SK-MEL-5 (cell line): ENCODE measurements around the gene MYOD1. TPM values are rescaled to one million over a fixed set of nuclear protein-coding genes. Genes with fewer than 3 reads are reported as not detected.

Experiments
- DNase-seq: peaks from one replicate; pipeline ENCODE4 v3.0.0-alpha.2; 2016; ENCODE audit warnings: low read depth, low spot score
- in situ Hi-C: cut with HindIII; loops from 2 replicates; pipeline ENCODE4 v1.10.0; 2016; ENCODE audit warnings: low sequenced_read_pairs, high pct_unique_total_duplicates, low pct_unique_long_range_greater_than_20kb
- total RNA-seq: library from RNA; depleted of rRNA; stranded (reverse); fragments of >200 nt; shearing (Covaris generic); gene quantifications from 2 replicates; pipeline ENCODE4 v1.2.3, GENCODE V29; 2014

Gene MYOD1
- total RNA-seq, 1 experiment from 2014 or later: not detected

- in situ Hi-C loops: no loop called here
- DNase-seq: no peak
These were observed 4.9 kb downstream of the MYOD1 start for GRCh38 chr11:17724020-17724908.

GRCh38 chr11:17725174-17725573 is 5.8 kb downstream of the MYOD1 start:
- no peak for DNase-seq
- in situ Hi-C loops: no loop called here

GRCh38 chr11:17730137-17730536 is 10.8 kb downstream of the MYOD1 start:
- in situ Hi-C loops: no loop called here
- DNase-seq: no peak

GRCh38 chr11:17730608-17731462 is 11.5 kb downstream of the MYOD1 start:
- DNase-seq: peak; percentile 91
- in situ Hi-C loops: no loop called here

GRCh38 chr11:17733261-17733660 is 13.9 kb downstream of the MYOD1 start:
- in situ Hi-C loops: no loop called here
- DNase-seq: no peak

GRCh38 chr11:17734418-17734911 is 15.1 kb downstream of the MYOD1 start, which contains the start of gene KCNC1:
KCNC1 (plus strand) TSS chr11:17734781; CDS start chr11:17736003, 1,222 bp downstream.
- DNase-seq: peak; percentile 54
- in situ Hi-C loops: no loop called here

- in situ Hi-C loops: no loop called here
- DNase-seq: peak; percentile 24
These were observed 15.8 kb downstream of the MYOD1 start for GRCh38 chr11:17734986-17735817.

GRCh38 chr11:17735818-17736578 is 16.6 kb downstream of the MYOD1 start:
- DNase-seq: peak; percentile 16

GRCh38 chr11:17736579-17736893 is 17.2 kb downstream of the MYOD1 start:
- in situ Hi-C loops: no loop called here
- no peak for DNase-seq

More at GRCh38 chr11:17735818-17736578, 16.6 kb downstream of the MYOD1 start:
- in situ Hi-C loops: no loop called here

GRCh38 chr11:17736930-17737817 is 17.8 kb downstream of the MYOD1 start:
- no peak for DNase-seq
- in situ Hi-C loops: no loop called here

- in situ Hi-C loops: no loop called here
- DNase-seq: no peak
These were observed 19.0 kb downstream of the MYOD1 start for GRCh38 chr11:17738151-17738973.

GRCh38 chr11:17739945-17740338 is 20.6 kb downstream of the MYOD1 start:
- no peak for DNase-seq
- in situ Hi-C loops: no loop called here

GRCh38 chr11:17740649-17741235 is 21.4 kb downstream of the MYOD1 start:
- no peak for DNase-seq
- in situ Hi-C loops: no loop called here

- no peak for DNase-seq
- in situ Hi-C loops: no loop called here
These were observed 22.1 kb downstream of the MYOD1 start for GRCh38 chr11:17741487-17741886.

- DNase-seq: no peak
- in situ Hi-C loops: no loop called here
These were observed 22.6 kb downstream of the MYOD1 start for GRCh38 chr11:17742019-17742418.
